Measurements from ENCODE around the gene MARS1.

The MARS1 gene

DNA sequence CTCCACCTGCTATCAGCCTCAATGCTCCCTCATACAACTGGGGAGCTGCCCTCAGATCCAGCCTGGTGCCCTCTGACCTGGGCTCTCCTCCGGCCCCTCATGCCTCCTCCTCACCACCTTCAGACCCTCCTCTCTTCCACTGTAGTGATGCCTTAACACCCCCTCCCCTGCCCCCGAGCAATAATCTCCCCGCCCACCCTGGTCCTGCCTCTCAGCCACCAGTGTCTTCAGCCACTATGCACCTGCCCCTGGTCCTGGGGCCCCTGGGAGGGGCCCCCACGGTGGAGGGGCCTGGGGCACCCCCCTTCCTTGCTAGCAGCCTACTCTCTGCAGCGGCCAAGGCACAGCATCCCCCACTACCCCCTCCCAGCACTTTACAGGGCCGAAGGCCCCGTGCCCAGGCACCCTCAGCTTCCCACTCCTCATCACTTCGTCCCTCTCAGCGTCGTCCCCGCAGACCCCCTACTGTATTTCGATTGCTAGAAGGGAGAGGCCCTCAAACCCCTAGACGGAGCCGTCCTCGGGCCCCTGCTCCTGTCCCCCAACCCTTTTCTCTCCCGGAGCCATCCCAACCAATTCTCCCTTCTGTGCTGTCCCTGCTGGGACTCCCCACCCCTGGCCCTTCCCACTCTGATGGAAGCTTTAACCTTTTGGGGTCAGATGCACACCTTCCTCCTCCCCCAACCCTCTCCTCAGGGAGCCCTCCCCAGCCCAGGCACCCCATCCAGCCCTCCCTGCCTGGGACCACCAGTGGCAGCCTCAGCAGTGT is 37.9 kb downstream of the MARS1 start:
- Histone ChIP-seq H3K27ac (replicated peaks) (no peak overlapping the region), H3K4me3 (replicated peaks; ENCODE audit: insufficient read depth, low read length) (no peak overlapping the region), H3K27me3 (ENCODE audit: insufficient read depth, poor library complexity, severe bottlenecking) (no peaks in the 10 kb centered on the region)
- DNase-seq (ENCODE audit: low read depth in 1 of 2, low spot score in 1 of 2): no peak
- TF ChIP-seq, protein P1, sequence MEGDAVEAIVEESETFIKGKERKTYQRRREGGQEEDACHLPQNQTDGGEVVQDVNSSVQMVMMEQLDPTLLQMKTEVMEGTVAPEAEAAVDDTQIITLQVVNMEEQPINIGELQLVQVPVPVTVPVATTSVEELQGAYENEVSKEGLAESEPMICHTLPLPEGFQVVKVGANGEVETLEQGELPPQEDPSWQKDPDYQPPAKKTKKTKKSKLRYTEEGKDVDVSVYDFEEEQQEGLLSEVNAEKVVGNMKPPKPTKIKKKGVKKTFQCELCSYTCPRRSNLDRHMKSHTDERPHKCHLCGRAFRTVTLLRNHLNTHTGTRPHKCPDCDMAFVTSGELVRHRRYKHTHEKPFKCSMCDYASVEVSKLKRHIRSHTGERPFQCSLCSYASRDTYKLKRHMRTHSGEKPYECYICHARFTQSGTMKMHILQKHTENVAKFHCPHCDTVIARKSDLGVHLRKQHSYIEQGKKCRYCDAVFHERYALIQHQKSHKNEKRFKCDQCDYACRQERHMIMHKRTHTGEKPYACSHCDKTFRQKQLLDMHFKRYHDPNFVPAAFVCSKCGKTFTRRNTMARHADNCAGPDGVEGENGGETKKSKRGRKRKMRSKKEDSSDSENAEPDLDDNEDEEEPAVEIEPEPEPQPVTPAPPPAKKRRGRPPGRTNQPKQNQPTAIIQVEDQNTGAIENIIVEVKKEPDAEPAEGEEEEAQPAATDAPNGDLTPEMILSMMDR (IDR thresholded peaks at IDR 0.05; ENCODE audit: insufficient read depth, low read length): no peak

DNA sequence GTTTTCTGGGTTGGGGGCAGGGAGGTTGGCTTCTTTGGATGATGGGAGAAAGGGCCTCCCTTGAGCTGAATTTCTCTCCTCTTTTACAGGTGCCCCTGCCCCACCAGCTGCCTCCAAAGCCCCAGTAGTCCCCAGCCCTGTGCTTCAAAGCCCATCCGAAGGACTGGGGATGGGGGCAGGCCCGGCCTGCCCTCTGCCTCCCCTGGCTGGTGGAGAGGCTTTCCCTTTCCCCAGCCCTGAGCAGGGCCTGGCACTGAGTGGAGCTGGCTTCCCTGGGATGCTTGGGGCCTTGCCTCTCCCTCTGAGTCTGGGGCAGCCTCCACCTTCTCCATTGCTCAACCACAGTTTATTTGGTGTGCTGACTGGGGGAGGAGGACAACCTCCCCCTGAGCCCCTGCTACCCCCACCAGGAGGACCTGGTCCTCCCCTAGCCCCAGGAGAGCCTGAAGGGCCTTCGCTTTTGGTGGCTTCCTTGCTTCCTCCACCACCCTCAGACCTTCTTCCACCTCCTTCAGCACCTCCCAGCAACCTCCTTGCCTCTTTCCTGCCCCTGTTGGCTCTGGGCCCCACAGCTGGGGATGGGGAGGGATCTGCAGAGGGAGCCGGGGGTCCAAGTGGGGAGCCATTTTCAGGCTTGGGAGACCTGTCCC is 38.7 kb downstream of the MARS1 start:
- H3K27ac ChIP-seq (replicated peaks): no peak overlapping the region
- H3K27me3 ChIP-seq (ENCODE audit: insufficient read depth, poor library complexity, severe bottlenecking): no peaks in the 10 kb centered on the region
- no peak for DNase-seq (ENCODE audit: low read depth in 1 of 2, low spot score in 1 of 2)
- TF ChIP-seq SPI1 (IDR thresholded peaks at IDR 0.05; ENCODE audit: borderline replicate concordance, low read depth) (no peak), GABPA (IDR thresholded peaks at IDR 0.05; ENCODE audit: low read depth) (no peak), POLR2AphosphoS5 (IDR thresholded peaks at IDR 0.05; ENCODE audit: low read depth) (no peak)
- TF ChIP-seq, protein P2, sequence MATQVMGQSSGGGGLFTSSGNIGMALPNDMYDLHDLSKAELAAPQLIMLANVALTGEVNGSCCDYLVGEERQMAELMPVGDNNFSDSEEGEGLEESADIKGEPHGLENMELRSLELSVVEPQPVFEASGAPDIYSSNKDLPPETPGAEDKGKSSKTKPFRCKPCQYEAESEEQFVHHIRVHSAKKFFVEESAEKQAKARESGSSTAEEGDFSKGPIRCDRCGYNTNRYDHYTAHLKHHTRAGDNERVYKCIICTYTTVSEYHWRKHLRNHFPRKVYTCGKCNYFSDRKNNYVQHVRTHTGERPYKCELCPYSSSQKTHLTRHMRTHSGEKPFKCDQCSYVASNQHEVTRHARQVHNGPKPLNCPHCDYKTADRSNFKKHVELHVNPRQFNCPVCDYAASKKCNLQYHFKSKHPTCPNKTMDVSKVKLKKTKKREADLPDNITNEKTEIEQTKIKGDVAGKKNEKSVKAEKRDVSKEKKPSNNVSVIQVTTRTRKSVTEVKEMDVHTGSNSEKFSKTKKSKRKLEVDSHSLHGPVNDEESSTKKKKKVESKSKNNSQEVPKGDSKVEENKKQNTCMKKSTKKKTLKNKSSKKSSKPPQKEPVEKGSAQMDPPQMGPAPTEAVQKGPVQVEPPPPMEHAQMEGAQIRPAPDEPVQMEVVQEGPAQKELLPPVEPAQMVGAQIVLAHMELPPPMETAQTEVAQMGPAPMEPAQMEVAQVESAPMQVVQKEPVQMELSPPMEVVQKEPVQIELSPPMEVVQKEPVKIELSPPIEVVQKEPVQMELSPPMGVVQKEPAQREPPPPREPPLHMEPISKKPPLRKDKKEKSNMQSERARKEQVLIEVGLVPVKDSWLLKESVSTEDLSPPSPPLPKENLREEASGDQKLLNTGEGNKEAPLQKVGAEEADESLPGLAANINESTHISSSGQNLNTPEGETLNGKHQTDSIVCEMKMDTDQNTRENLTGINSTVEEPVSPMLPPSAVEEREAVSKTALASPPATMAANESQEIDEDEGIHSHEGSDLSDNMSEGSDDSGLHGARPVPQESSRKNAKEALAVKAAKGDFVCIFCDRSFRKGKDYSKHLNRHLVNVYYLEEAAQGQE (IDR thresholded peaks at IDR 0.05; ENCODE audit: insufficient replicate concordance, low read depth): no peak
- TF ChIP-seq, protein P1 (IDR thresholded peaks at IDR 0.05; ENCODE audit: insufficient read depth, low read length): no peak
- no peak overlapping the region for H3K4me3 ChIP-seq (replicated peaks; ENCODE audit: insufficient read depth, low read length)

DNA sequence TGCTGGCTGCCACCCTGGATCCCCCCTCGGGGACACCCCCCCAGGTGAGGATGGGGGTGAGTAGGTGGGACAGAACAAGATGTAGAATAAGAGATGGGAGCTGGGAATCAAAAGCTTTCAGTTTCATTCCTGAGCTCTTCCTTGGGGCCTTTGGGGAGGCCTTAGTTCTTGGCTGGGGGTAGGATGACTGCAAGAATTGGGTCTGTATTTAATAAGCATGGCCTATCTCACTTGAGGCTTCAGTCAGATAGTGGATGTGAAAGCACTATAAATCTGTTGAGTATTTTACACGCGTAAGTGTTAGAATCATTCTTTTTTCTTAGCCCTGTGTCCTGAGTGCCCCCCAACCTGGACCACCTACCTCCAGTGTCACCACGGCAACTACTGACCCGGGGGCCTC is 39.3 kb downstream of the MARS1 start:
- Histone ChIP-seq H3K27ac (replicated peaks) (no peak overlapping the region), H3K27me3 (ENCODE audit: insufficient read depth, poor library complexity, severe bottlenecking) (no peaks in the 10 kb centered on the region), H3K4me3 (replicated peaks; ENCODE audit: insufficient read depth, low read length) (no peak overlapping the region)
- DNase-seq (ENCODE audit: low read depth in 1 of 2, low spot score in 1 of 2): no peak
- TF ChIP-seq, protein P1 (IDR thresholded peaks at IDR 0.05; ENCODE audit: insufficient read depth, low read length): no peak
- TF ChIP-seq POLR2AphosphoS5 (IDR thresholded peaks at IDR 0.05; ENCODE audit: low read depth) (no peak), GABPA (IDR thresholded peaks at IDR 0.05; ENCODE audit: low read depth) (no peak), SPI1 (IDR thresholded peaks at IDR 0.05; ENCODE audit: borderline replicate concordance, low read depth) (no peak)
- TF ChIP-seq, protein P2 (IDR thresholded peaks at IDR 0.05; ENCODE audit: insufficient replicate concordance, low read depth): no peak

Measured in HL-60 (cell line).